PC-9 (cell line): ENCODE measurements around the gene DAAM1. TPM values are rescaled to one million over a fixed set of nuclear protein-coding genes. Genes with fewer than 3 reads are reported as not detected.

ENCODE experiments used
- BruUV-seq: library from RNA; stranded (reverse); fragments of 400-500 nt; replicated peaks from 2 replicates; lab custom pipeline; 2021; lab: Mats Ljungman, UMichigan
- CTCF ChIA-PET: fragments of 300-600 bp; sonication (Branson Sonifier 250); formaldehyde crosslinking; loops from one replicate; lab custom pipeline; 2022; ENCODE audit warnings: antibody characterized with exemption; lab: Charles Lee
- POLR2A ChIA-PET: fragments of 300-600 bp; sonication (Branson Sonifier 250); formaldehyde crosslinking; loops from one replicate; lab custom pipeline; 2022; ENCODE audit warnings: antibody characterized with exemption; ENCODE audit not compliant: unreplicated experiment; lab: Charles Lee
- DNase-seq, 2 experiments: peaks; one replicate each; pipeline versions ENCODE4 v3.0.0 to v3.0.0-alpha.2; 2015 to 2022; ENCODE audit warnings: mixed read lengths in 1 of 2
- H2AFZ ChIP-seq: fragments of 200-600 bp; sonication (generic); 2 replicates; pipeline ENCODE4 v1.8.1; 2017; ENCODE audit warnings: antibody characterized with exemption
- H3F3A ChIP-seq: fragments of 200-600 bp; sonication (generic); 2 replicates; pipeline ENCODE4 v1.8.1; 2017; ENCODE audit warnings: antibody characterized with exemption, mild to moderate bottlenecking, low read depth; ENCODE audit not compliant: insufficient read depth
- H3K27ac ChIP-seq: fragments of 200-600 bp; sonication (generic); 2 replicates; pipeline ENCODE4 v1.6.1; 2016; ENCODE audit warnings: mixed run types
- H3K27me3 ChIP-seq: fragments of 200-600 bp; sonication (generic); 2 replicates; pipeline ENCODE4 v1.6.1; 2016; ENCODE audit warnings: low read depth, mixed run types; ENCODE audit not compliant: insufficient read depth
- H3K36me3 ChIP-seq: fragments of 200-600 bp; sonication (generic); 2 replicates; pipeline ENCODE4 v1.6.1; 2016; ENCODE audit warnings: low read depth, mixed run types
- H3K4me1 ChIP-seq: fragments of 200-600 bp; sonication (generic); replicated peaks from 2 replicates; pipeline ENCODE4 v1.6.1; 2016; ENCODE audit warnings: mixed run types; ENCODE audit not compliant: insufficient read depth
- H3K4me2 ChIP-seq: fragments of 200-600 bp; sonication (generic); 2 replicates; pipeline ENCODE4 v1.6.1; 2017; ENCODE audit warnings: mixed run types
- H3K4me3 ChIP-seq: fragments of 200-600 bp; sonication (generic); 2 replicates; pipeline ENCODE4 v1.6.1; 2016; ENCODE audit warnings: mixed run types
- H3K79me2 ChIP-seq: fragments of 200-600 bp; sonication (generic); 2 replicates; pipeline ENCODE4 v1.6.1; 2017; ENCODE audit warnings: low read depth, mixed run types
- H3K9me2 ChIP-seq: fragments of 200-600 bp; sonication (generic); 2 replicates; pipeline ENCODE4 v1.8.1; 2017; ENCODE audit warnings: mild to moderate bottlenecking; ENCODE audit not compliant: insufficient read depth
- H3K9me3 ChIP-seq: fragments of 200-600 bp; sonication (generic); 2 replicates; pipeline ENCODE4 v1.8.1; 2016; ENCODE audit warnings: low read depth; ENCODE audit not compliant: insufficient read depth
- H4K20me1 ChIP-seq: fragments of 200-600 bp; sonication (generic); 2 replicates; pipeline ENCODE4 v1.8.1; 2017; ENCODE audit not compliant: insufficient read depth
- CTCF ChIP-seq: fragments of 200-600 bp; sonication (generic); conservative IDR thresholded peaks from 2 replicates; pipeline ENCODE4 v1.6.1; 2017; ENCODE audit warnings: mixed run types, antibody characterized with exemption, mild to moderate bottlenecking, moderate library complexity
- EZH2 ChIP-seq: fragments of 200-600 bp; sonication (generic); IDR thresholded peaks from 2 replicates; pipeline ENCODE4 v1.8.0; 2017; ENCODE audit warnings: antibody characterized with exemption, low read depth
- intact Hi-C: fragments of 100-400 bp; cut with micrococcal nuclease; formaldehyde crosslinking; loops from one replicate; pipeline ENCODE4 v1.10.0; 2022; ENCODE audit not compliant: unreplicated experiment
- total RNA-seq: library from RNA; stranded (reverse); gene quantifications from 2 replicates; pipeline ENCODE4 v1.2.3, GENCODE V29; 2021

The DAAM1 gene
- total RNA-seq, 1 experiment from 2014 or later: 70.7 TPM

GRCh38 chr14:59246566-59246965 is 58.1 kb downstream of the DAAM1 start:
- no TSS peak for BruUV-seq
- H2AFZ ChIP-seq: no peak overlapping the region
- no peak overlapping the region for H3K4me2 ChIP-seq
- CTCF ChIA-PET: no interaction called here
- TF ChIP-seq CTCF (no peak), EZH2 (no peak)
- no peaks in the 10 kb centered on the region for H3K9me3 ChIP-seq
- DNase-seq: no peak
- H3K27ac ChIP-seq: no peak overlapping the region
- intact Hi-C loops: no loop called here
- H3F3A ChIP-seq: no peaks in the 10 kb centered on the region
- no peaks in the 10 kb centered on the region for H4K20me1 ChIP-seq
- H3K4me1 ChIP-seq: peaks cover 20% of the 10 kb centered on the region
- POLR2A ChIA-PET: no interaction called here
- no peaks in the 10 kb centered on the region for H3K9me2 ChIP-seq
- H3K79me2 ChIP-seq: 0 out of 2 replicates have a peak, but pooled peaks cover 7% of the 10 kb centered on the region
- H3K27me3 ChIP-seq: no peaks in the 10 kb centered on the region
- H3K4me3 ChIP-seq: no peak overlapping the region
- H3K36me3 ChIP-seq: no peaks in the 10 kb centered on the region

- Histone ChIP-seq H3K27ac (no peak overlapping the region), H2AFZ (no peak overlapping the region)
- POLR2A ChIA-PET: interaction anchor here (0.6 kb wide), 1 partner anchor 63 kb away, joined by 4 read pairs; no protein-coding TSS in a partner anchor
Observed at GRCh38 chr14:59247801-59248584, 59.5 kb downstream of the DAAM1 start.

GRCh38 chr14:59249029-59249428 is 60.6 kb downstream of the DAAM1 start:
- POLR2A ChIA-PET: no interaction called here

More at GRCh38 chr14:59247801-59248584, 59.5 kb downstream of the DAAM1 start:
- no peaks in the 10 kb centered on the region for H3F3A ChIP-seq
- no peak overlapping the region for H3K4me3 ChIP-seq
- no TSS peak for BruUV-seq
- no peaks in the 10 kb centered on the region for H3K27me3 ChIP-seq
- H3K4me2 ChIP-seq: no peak overlapping the region
- H4K20me1 ChIP-seq: no peaks in the 10 kb centered on the region
- CTCF ChIA-PET: no interaction called here
- DNase-seq: no peak
- H3K4me1 ChIP-seq: peaks cover 20% of the 10 kb centered on the region
- no peak for TF ChIP-seq EZH2
- no peak for TF ChIP-seq CTCF
- H3K9me2 ChIP-seq: no peaks in the 10 kb centered on the region
- no peaks in the 10 kb centered on the region for H3K36me3 ChIP-seq
- H3K9me3 ChIP-seq: no peaks in the 10 kb centered on the region
- intact Hi-C loops: no loop called here
- H3K79me2 ChIP-seq: 0 out of 2 replicates have a peak, but pooled peaks cover 7% of the 10 kb centered on the region

More at GRCh38 chr14:59249029-59249428, 60.6 kb downstream of the DAAM1 start:
- no peak overlapping the region for H3K4me2 ChIP-seq
- H3K27ac ChIP-seq: no peak overlapping the region
- H3K4me1 ChIP-seq: peaks cover 20% of the 10 kb centered on the region
- no peaks in the 10 kb centered on the region for H3K27me3 ChIP-seq
- no peaks in the 10 kb centered on the region for H3K9me2 ChIP-seq
- H3K9me3 ChIP-seq: no peaks in the 10 kb centered on the region
- H3K36me3 ChIP-seq: no peaks in the 10 kb centered on the region
- no peaks in the 10 kb centered on the region for H4K20me1 ChIP-seq
- no peak overlapping the region for H2AFZ ChIP-seq
- H3K79me2 ChIP-seq: 0 out of 2 replicates have a peak, but pooled peaks cover 7% of the 10 kb centered on the region
- no peak for DNase-seq
- TF ChIP-seq CTCF: no peak
- CTCF ChIA-PET: no interaction called here
- intact Hi-C loops: no loop called here
- BruUV-seq: no TSS peak
- no peaks in the 10 kb centered on the region for H3F3A ChIP-seq
- no peak overlapping the region for H3K4me3 ChIP-seq
